ENCODE results near the gene METTL16.
"Not testable (repeated sequence)": the region's sequence is repeated elsewhere in the genome, so short reads cannot be mapped to it uniquely, and the experiment has no call there.

The METTL16 gene

GRCh38 chr17:2449486-2449885, 62.2 kb downstream of the METTL16 start:
- DNase-seq = no peak

GRCh38 chr17:2447479-2447878, 64.2 kb downstream of the METTL16 start:
- not testable (repeated sequence) for DNase-seq

- DNase-seq = no peak
Measured at GRCh38 chr17:2445638-2446037, 66.0 kb downstream of the METTL16 start.

- DNase-seq = no peak
Measured at GRCh38 chr17:2444382-2444781, 67.3 kb downstream of the METTL16 start.

- DNase-seq = no peak
Measured at GRCh38 chr17:2442166-2442565, 69.5 kb downstream of the METTL16 start.

GRCh38 chr17:2440930-2441329, 70.8 kb downstream of the METTL16 start:
- DNase-seq = no peak

GRCh38 chr17:2439997-2440396, 71.7 kb downstream of the METTL16 start:
- peak; percentile 54 for DNase-seq

- peak; percentile 54 for DNase-seq
Measured at GRCh38 chr17:2438823-2439222, 72.9 kb downstream of the METTL16 start.

GRCh38 chr17:2436316-2436905, 75.3 kb downstream of the METTL16 start:
- DNase-seq = no peak

- DNase-seq = no peak
Measured at GRCh38 chr17:2435862-2436261, 75.8 kb downstream of the METTL16 start.

- no peak for DNase-seq
Measured at GRCh38 chr17:2435181-2435741, 76.4 kb downstream of the METTL16 start.

GRCh38 chr17:2433696-2434095, 78.0 kb downstream of the METTL16 start:
- DNase-seq = no peak

GRCh38 chr17:2427910-2428309, 83.8 kb downstream of the METTL16 start:
- no peak for DNase-seq

GRCh38 chr17:2427215-2427614, 84.5 kb downstream of the METTL16 start:
- DNase-seq = no peak

GRCh38 chr17:2423271-2423670, 88.4 kb downstream of the METTL16 start:
- no peak for DNase-seq

- DNase-seq = no peak
Measured at GRCh38 chr17:2421315-2422147, 90.2 kb downstream of the METTL16 start.

GRCh38 chr17:2420176-2420575, 91.5 kb downstream of the METTL16 start:
- no peak for DNase-seq

GRCh38 chr17:2419486-2419885, 92.2 kb downstream of the METTL16 start:
- DNase-seq = no peak

- DNase-seq = peak; percentile 50
Measured at GRCh38 chr17:2418572-2418971, 93.1 kb downstream of the METTL16 start.

- DNase-seq = peak; percentile 73
Measured at GRCh38 chr17:2416010-2416734, 95.5 kb downstream of the METTL16 start.

GRCh38 chr17:2415081-2415480, 96.6 kb downstream of the METTL16 start:
- DNase-seq = no peak

GRCh38 chr17:2414446-2415064, 97.1 kb downstream of the METTL16 start:
- DNase-seq = no peak

- peak; percentile 16 for DNase-seq
Measured at GRCh38 chr17:2412561-2413021, 99.1 kb downstream of the METTL16 start.
